Hepatocyte (in vitro differentiated cells): ENCODE measurements around the gene MLPH.

ENCODE experiments used
- EZH2 ChIP-seq: fragments of 200-600 bp; sonication (generic); IDR thresholded peaks from 2 replicates; pipeline ENCODE4 v1.6.1; 2016; ENCODE audit warnings: antibody characterized with exemption, mild to moderate bottlenecking, borderline replicate concordance
- TF ChIP-seq, protein P1 (sequence below): fragments of 200-600 bp; sonication (generic); IDR thresholded peaks from 2 replicates; pipeline ENCODE4 v1.5.1; 2016; ENCODE audit warnings: antibody characterized with exemption, mild to moderate bottlenecking; ENCODE audit not compliant: poor library complexity

DNA sequence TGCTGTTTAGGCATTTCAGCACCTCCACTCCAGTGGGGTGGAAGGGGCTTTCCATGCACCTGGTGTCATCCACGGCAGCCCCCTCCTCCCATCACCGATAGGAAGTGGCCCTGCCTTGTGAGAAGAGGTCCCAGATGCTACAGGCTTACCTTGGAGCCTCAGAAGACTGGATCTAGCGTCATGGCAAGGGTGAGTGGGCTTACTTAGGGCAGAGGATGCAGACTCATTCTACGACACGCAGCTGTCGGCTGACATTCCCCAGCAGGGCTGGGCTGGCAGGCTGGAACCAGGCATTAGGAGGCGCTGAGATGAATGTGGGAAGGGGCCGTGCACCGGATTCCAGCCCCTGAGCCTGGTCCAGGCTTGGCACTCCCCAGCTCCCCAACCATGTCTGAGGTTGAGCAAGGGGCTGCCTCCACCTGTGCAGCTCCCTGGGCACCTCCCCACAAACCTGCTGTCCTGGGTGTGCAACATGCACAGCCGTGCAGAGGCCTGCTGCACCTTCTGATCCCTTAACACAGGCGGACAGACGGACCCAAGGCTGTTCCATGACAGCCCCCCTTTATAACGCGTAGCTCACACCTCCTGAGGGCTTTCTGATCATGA, 77.6 kb downstream of the MLPH start:
- TF ChIP-seq, protein P1, sequence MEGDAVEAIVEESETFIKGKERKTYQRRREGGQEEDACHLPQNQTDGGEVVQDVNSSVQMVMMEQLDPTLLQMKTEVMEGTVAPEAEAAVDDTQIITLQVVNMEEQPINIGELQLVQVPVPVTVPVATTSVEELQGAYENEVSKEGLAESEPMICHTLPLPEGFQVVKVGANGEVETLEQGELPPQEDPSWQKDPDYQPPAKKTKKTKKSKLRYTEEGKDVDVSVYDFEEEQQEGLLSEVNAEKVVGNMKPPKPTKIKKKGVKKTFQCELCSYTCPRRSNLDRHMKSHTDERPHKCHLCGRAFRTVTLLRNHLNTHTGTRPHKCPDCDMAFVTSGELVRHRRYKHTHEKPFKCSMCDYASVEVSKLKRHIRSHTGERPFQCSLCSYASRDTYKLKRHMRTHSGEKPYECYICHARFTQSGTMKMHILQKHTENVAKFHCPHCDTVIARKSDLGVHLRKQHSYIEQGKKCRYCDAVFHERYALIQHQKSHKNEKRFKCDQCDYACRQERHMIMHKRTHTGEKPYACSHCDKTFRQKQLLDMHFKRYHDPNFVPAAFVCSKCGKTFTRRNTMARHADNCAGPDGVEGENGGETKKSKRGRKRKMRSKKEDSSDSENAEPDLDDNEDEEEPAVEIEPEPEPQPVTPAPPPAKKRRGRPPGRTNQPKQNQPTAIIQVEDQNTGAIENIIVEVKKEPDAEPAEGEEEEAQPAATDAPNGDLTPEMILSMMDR = no peak
- TF ChIP-seq EZH2 = no peak
